Transverse colon (tissue), 4 donors: ENCODE results near the gene DNER. TPM values are rescaled to one million over a fixed set of nuclear protein-coding genes. Genes with fewer than 3 reads are reported as not detected.

Experiments
- DNase-seq: peaks from one replicate; pipeline ENCODE4 v3.0.0-alpha.2; 2019
- H3K27ac ChIP-seq, 4 donors: fragments of 200-600 bp; sonication (generic); 2 replicates each; pipeline ENCODE4 v1.5.1; 2016 to 2018; ENCODE audit warnings: inconsistent platforms in 4 of 4
- H3K27me3 ChIP-seq: fragments of 200-600 bp; sonication (generic); 2 replicates; pipeline ENCODE4 v1.5.1; 2017; ENCODE audit warnings: inconsistent platforms
- H3K36me3 ChIP-seq, 4 donors: fragments of 200-600 bp; sonication (generic); 2 replicates each; pipeline ENCODE4 v1.5.1; 2017 to 2019; ENCODE audit warnings: inconsistent platforms in 4 of 4
- H3K4me1 ChIP-seq, 4 donors: fragments of 200-600 bp; sonication (generic); 2 replicates each; pipeline ENCODE4 v1.5.1; 2017 to 2020; ENCODE audit warnings: inconsistent platforms in 4 of 4
- H3K4me3 ChIP-seq, 4 donors: fragments of 200-600 bp; sonication (generic); 1 replicate in 1 of 4; 2 replicates in 3 of 4; pipeline versions ENCODE4 v1.5.1 to v1.6.1; 2017 to 2019; ENCODE audit warnings: inconsistent platforms in 4 of 4
- H3K9me3 ChIP-seq, 2 donors: fragments of 200-600 bp; sonication (generic); 2 replicates each; pipeline ENCODE4 v1.5.1; 2017 to 2019; ENCODE audit warnings: inconsistent platforms in 2 of 2
- EP300 ChIP-seq: sonication (generic); formaldehyde crosslinking; IDR thresholded peaks from one replicate; pipeline ENCODE4 v1.6.1; 2017; ENCODE audit warnings: antibody characterized with exemption, low read depth
- POLR2A ChIP-seq: fragments of 450-650 bp; IDR thresholded peaks from one replicate; pipeline ENCODE4 v1.6.1; 2016; ENCODE audit warnings: antibody characterized with exemption, mild to moderate bottlenecking, moderate library complexity
- POLR2AphosphoS5 ChIP-seq, 3 donors: sonication (generic); formaldehyde crosslinking; IDR thresholded peaks; one replicate each; pipeline ENCODE4 v1.6.1; 2016; ENCODE audit warnings: antibody characterized with exemption in 3 of 3
- WGBS, 2 donors: methylation state at CpG; one replicate each; pipeline ENCODE4 v1.1.5; 2018; ENCODE audit warnings: low coverage in 1 of 2; 5-methylcytosine and 5-hydroxymethylcytosine counted together
- in situ Hi-C, 4 donors: fragments of 200-750 bp; cut with MboI; loops; one replicate each; pipeline versions ENCODE4 v1.15.0 to v1.15.1; 2017; ENCODE audit warnings: low sequenced_read_pairs in 3 of 4, low pct_ligation_motif_present in 1 of 4, low pct_unique_long_range_greater_than_20kb in 1 of 4
- intact Hi-C: fragments of 100-400 bp; cut with DNase I; formaldehyde crosslinking; loops from one replicate; pipeline ENCODE4 v1.15.1; 2023; ENCODE audit warnings: low total_unique reads
- total RNA-seq, 4 donors: library from RNA; depleted of rRNA; stranded (reverse); fragments of >200 nt; gene quantifications; one replicate each; pipeline ENCODE4 v1.1.0, GENCODE V29; 2016
- TF ChIP-seq, protein P1 (sequence below), 5 experiments: fragments of 200-600 bp in 3 of 5; fragments of 450-650 bp in 2 of 5; sonication (generic) in 3 of 5; IDR thresholded peaks; 1 replicate in 2 of 5; 2 replicates in 3 of 5; pipeline ENCODE4 v1.5.1; 2016 to 2017; ENCODE audit warnings: antibody characterized with exemption in 5 of 5, inconsistent platforms in 3 of 5, mild to moderate bottlenecking in 2 of 5, moderate library complexity in 1 of 5

DNER gene
- total RNA-seq, 4 donors from 2014 or later = 1.9 to 4.9 (median 2.5) TPM

DNA sequence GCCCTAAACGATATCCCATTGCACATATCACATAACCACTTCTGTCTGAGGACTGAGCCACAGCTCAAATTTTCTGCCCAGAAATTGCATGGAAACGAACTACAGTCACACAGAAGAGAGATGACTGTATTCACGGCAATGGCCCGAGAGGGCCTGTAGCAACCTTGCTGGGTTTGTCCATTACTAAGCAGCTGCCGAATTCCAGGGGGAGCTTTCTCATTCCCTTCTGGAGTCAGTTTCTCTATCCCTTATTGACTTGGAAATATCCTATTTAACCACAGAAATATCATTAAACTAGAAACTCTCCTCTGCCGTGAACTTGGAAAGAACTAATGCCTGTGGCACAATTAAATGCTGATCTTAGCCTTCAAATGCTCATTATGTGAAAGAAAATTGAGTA is 183.9 kb downstream of the DNER start:
- H3K27ac ChIP-seq = no peak overlapping the region
- H3K9me3 ChIP-seq = no peaks in the 10 kb centered on the region
- no peak for DNase-seq
- H3K36me3 ChIP-seq = no peaks in the 10 kb centered on the region
- TF ChIP-seq EP300 = no peak
- TF ChIP-seq POLR2AphosphoS5 (IDR thresholded peaks at IDR 0.05) = no peak
- no peak for TF ChIP-seq POLR2A
- TF ChIP-seq, protein P1, sequence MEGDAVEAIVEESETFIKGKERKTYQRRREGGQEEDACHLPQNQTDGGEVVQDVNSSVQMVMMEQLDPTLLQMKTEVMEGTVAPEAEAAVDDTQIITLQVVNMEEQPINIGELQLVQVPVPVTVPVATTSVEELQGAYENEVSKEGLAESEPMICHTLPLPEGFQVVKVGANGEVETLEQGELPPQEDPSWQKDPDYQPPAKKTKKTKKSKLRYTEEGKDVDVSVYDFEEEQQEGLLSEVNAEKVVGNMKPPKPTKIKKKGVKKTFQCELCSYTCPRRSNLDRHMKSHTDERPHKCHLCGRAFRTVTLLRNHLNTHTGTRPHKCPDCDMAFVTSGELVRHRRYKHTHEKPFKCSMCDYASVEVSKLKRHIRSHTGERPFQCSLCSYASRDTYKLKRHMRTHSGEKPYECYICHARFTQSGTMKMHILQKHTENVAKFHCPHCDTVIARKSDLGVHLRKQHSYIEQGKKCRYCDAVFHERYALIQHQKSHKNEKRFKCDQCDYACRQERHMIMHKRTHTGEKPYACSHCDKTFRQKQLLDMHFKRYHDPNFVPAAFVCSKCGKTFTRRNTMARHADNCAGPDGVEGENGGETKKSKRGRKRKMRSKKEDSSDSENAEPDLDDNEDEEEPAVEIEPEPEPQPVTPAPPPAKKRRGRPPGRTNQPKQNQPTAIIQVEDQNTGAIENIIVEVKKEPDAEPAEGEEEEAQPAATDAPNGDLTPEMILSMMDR (IDR thresholded peaks at IDR 0.05) = no peak
- H3K27me3 ChIP-seq = no peaks in the 10 kb centered on the region
- no peaks in the 10 kb centered on the region for H3K4me1 ChIP-seq
- 79 to 89% methylated on average over 5 to 6 of the region's 6 CpGs for WGBS, 2 donors
- intact Hi-C loops (no loop called here), in situ Hi-C loops (no loop called here)
- no peak overlapping the region for H3K4me3 ChIP-seq

GRCh38 chr2:229528846-229529245 is 185.5 kb downstream of the DNER start:
- no peaks in the 10 kb centered on the region for H3K9me3 ChIP-seq
- no peaks in the 10 kb centered on the region for H3K27me3 ChIP-seq
- no peak overlapping the region for H3K27ac ChIP-seq
- H3K4me3 ChIP-seq = no peak overlapping the region
- H3K4me1 ChIP-seq = no peaks in the 10 kb centered on the region
- no peak for DNase-seq
- intact Hi-C loops = no loop called here
- in situ Hi-C loops = no loop called here
- TF ChIP-seq POLR2A (no peak), EP300 (no peak), POLR2AphosphoS5 (IDR thresholded peaks at IDR 0.05) (no peak)
- TF ChIP-seq, protein P1 (IDR thresholded peaks at IDR 0.05) = no peak
- 83 to 85% methylated on average over 3 to 5 of the region's 5 CpGs for WGBS, 2 donors
- H3K36me3 ChIP-seq = no peaks in the 10 kb centered on the region

GRCh38 chr2:229526951-229527350 is 187.4 kb downstream of the DNER start:
- TF ChIP-seq, protein P1 (IDR thresholded peaks at IDR 0.05) = no peak
- TF ChIP-seq POLR2AphosphoS5 (IDR thresholded peaks at IDR 0.05) (no peak), POLR2A (no peak), EP300 (no peak)
- in situ Hi-C loops = no loop called here

DNA sequence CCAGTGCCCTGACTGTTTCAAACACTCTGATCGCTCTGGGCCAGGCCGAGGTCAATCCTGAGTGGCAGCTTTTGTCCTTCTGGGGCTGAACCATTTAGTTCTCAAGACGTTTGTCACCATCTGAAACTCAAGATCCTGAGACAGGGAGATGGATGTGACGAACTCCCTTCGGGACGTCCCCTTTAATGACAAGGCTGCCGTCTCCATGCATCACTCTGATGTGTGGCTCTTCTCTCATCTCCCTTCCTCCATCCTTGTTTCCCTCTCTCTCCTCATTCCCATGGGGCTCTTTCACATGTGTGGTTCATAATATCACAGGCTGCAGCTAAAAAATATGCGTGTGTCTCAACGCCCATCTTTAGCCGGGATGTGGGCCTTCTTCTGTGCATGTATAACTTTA is 189.6 kb downstream of the DNER start:
- intact Hi-C loops = no loop called here
- H3K9me3 ChIP-seq = no peaks in the 10 kb centered on the region
- TF ChIP-seq EP300 (no peak), POLR2AphosphoS5 (IDR thresholded peaks at IDR 0.05) (no peak), POLR2A (no peak)
- TF ChIP-seq, protein P1 (IDR thresholded peaks at IDR 0.05) = no peak
- no peaks in the 10 kb centered on the region for H3K4me1 ChIP-seq
- H3K27ac ChIP-seq = no peak overlapping the region
- no peak for DNase-seq
- H3K36me3 ChIP-seq = no peaks in the 10 kb centered on the region
- H3K4me3 ChIP-seq = no peak overlapping the region
- 86 to 91% methylated on average over 6 to 10 of the region's 10 CpGs for WGBS, 2 donors
- in situ Hi-C loops = no loop called here
- no peaks in the 10 kb centered on the region for H3K27me3 ChIP-seq

More at GRCh38 chr2:229526951-229527350, 187.4 kb downstream of the DNER start:
- 86 to 87% methylated on average over 10 of the region's 10 CpGs for WGBS, 2 donors
- Histone ChIP-seq H3K36me3 (no peaks in the 10 kb centered on the region), H3K9me3 (no peaks in the 10 kb centered on the region), H3K4me3 (no peak overlapping the region), H3K27ac (no peak overlapping the region), H3K4me1 (no peaks in the 10 kb centered on the region), H3K27me3 (no peaks in the 10 kb centered on the region)
- no peak for DNase-seq
- intact Hi-C loops = no loop called here
